Ramos (cell line): ENCODE results near the gene THAP3.

ENCODE experiments used
- in situ Hi-C: fragments of 300-500 bp; cut with MboI; formaldehyde crosslinking; loops from one replicate; pipeline ENCODE4 v1.14.3; 2022; ENCODE audit warnings: low sequenced_read_pairs; ENCODE audit not compliant: unreplicated experiment

The THAP3 gene

DNA sequence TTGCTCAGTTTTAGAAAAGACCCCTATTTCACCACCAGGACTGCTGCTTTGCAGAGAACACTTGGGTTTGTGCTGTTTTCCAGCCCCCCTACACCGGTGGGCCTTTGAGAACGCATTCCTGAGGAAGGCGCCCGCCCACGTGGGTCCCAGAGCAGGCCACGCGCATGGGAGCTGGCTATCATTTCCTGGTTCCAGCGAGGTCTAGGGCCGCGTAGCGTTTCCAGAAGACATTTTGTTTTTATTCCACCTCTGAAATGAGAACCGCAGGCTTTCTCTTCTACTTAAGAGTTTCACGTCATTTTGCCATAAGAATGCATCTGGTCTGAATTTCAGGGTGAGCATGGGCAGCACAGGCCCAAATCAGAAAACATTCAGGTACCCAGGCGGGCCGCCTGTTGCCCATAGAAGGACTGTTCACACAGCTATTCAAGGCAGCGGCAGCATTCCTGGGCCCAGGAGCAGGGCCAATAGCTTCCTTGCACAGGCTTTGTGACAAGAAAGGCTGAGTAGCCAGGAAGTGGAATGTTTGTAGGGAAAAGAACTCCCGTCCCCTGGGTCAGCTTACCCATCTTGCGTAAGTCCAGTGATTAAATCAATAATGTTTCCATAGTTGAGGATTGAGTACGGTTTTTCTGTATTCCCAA, 20.6 kb upstream of the THAP3 start:
- in situ Hi-C loops = no loop called here

DNA sequence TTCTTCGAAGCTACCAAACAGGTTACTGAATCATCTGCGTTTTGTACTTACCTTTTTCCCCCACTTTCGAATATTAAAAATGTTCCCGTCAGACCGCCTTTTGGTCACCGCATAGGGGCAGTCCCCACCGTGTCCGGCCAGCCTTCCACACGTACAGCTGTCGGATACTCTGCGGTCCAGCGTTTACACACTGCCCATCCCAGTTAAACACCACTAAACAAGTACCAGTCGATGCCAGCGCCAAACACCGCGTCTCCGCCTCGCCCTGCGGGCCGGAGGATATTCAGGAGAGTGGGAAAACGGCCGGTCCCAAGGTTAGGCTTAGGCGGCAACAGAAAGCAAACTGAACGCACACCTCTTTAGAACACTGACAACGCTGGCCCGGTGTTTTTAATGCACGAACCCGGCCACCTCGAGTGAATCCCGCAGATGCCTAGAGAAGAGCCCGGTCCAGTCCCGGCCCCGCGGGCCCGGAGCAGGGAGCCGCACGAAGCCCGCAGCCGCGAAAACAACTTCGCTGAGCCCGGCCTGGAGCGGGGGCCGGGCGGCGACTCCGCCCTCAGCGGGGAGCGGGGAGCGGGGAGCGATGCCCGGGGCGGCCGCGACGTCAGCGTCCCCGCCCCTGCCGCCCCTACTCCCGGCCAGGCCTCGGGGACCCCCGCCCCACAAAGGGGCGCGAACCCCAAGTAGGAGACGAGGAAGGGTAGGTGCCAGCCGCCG, 11.9 kb upstream of the THAP3 start:
- in situ Hi-C loops = no loop called here

DNA sequence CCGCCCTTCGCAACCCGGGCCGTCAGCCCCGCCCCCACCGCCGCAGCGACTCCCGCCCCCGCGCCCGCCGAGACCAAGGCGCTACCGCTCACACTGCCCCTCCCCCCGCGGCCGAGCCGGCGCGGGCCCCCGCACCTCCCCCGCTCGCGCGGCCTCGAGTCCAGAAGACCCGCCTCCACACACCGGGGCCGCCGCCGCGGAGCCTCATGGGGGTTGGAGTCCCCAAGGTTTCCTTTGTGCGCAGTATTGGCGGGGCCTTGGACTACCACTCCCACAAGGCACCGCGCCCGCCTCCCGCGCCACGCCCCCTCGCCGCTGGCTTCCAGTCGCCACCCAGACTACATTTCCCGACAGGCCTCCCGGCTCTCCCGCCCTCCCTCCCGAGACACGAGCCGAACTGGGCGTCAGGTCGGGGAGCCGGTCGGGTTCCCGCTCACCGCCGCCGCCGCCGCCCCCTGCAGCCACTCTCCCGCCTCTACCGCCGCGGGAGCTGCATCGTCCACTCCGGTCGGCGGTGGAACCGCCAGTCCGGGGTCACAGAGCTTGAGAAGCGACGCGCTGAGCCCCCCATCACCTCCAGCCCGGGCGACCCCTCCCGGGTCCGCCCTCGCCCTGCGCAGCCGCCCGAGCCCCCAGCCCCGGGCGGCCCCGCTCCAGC, 11.2 kb upstream of the THAP3 start, which contains the start of gene PHF13:
TSS of gene PHF13 (plus strand) at position 371 of the 658 bp plus-strand sequence. CDS start 336 bp downstream, outside the sequence.
- in situ Hi-C loops = no loop called here

DNA sequence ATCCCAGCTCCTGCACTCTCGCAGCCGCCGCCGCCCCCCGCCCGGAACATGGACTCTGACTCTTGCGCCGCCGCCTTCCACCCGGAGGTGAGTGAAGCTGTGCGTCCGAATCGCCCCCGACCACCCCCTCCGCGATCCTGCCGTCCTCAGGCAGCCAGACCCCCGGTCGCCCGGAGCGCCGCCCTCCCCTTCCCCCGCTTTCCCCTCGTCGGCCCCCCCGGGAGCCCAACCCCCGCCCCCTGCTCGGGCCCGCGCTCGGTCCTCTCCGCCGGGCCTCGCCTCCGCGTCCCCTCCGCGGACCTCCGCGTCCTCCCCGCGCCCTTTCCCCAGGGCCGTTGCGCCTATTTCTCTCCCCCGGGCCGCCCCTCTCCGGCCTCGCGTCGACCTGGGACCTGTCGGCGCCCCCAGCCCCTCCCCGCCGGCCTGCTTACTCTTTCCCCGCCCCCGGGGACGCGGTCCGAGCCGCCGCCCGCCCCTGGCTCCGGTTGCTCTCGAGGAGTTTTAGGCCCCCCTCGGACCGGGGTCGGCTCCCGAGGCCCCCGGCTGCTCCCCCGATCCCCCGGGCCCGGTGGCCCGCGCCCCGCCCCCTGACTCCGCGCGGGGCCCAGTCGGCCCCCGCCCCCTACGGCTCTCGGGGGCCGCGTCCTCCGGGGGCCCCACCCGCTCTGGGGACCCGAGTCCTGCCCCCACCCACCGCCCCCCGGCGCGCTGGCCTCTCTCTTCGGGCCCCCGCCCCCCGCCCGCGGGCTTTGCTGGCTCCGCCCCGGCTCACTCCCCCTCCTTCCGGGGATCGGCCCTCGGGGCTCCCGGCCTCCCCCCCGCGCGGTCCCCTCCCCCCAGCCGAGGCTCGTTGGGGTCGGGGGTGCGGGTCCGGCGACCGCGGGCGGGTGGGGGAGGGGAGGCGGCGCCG, 10.4 kb upstream of the THAP3 start:
- in situ Hi-C loops = no loop called here

DNA sequence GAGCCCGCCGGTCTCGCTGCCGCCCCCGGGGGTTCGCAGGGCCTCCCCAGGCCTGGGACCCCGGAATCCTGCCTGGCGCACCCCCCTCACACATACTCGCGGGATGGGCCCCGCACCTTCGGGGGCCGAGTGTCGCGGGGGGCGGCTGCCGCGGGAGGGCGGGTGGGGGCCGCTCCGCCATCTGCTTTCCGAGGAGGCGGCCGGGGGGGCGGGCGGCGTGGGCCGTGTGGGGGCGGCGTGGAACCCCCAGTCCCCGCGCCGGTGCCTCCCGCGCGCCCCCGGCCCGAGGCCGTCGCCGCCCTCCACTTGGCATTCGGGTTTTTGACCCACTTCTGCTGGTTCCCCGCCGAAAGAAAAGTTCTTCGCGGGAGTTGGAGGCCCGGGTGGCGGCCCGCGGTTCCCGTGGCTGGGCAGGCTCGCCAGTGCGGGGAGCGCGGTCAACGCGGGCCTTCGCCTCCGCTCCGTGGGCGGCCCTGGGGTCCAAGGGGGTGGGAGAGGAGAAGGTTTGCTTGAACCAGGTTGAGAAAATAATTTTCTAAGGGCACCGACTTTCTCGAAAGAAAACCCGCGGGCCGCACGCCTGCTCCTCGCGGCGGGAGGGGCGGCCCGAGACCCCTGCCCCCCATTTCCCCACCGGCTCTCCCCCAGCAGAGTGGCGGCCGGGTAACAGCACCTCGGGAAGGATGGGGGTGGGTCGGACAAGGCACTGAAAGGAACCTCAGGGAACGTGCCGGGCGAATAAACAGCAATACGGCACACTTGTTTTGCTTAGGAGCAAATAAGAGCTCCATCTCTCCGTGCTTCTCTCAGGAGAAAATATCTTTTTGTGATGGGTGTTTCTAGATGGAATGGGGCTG, 9.5 kb upstream of the THAP3 start:
- in situ Hi-C loops = no loop called here

DNA sequence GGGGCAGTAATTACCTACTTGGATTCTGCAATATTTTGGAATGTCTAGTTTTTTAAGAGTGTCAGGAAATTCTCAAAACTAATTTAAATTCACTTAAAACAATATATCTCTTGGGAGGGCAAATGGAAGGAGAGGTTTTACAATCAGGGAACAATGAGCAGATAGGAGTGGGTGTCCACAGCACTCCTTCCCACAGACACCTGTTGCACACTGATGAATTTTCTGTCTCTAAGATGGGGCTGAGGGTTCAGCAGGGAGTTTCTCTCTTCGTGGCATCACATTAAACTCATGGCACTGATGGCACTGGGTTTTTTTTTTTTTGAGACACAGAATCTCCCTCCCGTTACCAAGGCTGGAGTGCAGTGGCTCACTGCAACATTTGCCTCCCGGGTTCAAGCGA, 5.6 kb upstream of the THAP3 start:
- in situ Hi-C loops = no loop called here

DNA sequence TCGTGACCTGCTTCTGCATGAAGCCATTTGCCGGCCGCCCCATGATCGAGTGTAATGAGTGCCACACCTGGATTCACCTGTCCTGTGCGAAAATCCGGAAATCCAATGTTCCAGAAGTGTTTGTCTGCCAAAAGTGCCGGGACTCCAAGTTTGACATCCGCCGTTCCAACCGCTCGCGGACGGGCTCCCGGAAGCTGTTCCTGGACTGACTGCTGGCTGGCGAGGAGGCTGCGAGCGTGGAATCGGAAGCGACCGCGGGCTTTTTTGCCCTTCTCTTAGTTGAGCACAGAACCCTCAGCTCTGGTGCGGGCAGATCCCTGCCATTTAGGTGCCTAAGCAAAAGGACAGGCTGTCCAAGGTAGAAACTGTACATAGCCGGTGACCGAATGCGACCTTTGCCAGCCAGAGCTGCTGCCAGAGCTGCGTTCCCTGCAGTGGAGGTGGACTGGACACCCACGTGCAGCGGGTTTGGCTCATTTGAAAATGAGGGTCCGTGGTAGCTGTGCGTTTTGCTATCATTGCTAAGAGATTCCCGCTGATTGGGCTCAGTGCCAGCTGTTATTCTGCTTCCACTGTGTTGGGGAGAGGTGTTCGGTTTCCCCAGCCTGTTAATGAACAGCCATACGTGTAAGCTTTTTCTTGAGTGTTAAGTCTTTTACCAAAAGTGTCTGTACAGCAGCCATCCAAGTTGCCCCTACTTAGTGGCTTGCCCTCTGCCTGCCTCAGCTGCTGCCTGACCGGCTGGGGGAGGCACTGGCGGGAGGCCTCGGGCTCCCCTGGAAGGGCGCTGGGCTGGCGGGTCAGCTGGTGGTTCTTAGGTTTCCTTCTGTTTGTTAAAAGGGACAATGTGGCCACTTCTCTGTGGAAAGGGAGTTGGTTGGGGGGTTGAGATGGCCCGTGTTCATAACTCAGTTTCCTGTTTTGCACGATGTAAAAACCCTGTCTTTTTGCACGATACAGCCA, 3.0 kb upstream of the THAP3 start:
- in situ Hi-C loops = no loop called here

DNA sequence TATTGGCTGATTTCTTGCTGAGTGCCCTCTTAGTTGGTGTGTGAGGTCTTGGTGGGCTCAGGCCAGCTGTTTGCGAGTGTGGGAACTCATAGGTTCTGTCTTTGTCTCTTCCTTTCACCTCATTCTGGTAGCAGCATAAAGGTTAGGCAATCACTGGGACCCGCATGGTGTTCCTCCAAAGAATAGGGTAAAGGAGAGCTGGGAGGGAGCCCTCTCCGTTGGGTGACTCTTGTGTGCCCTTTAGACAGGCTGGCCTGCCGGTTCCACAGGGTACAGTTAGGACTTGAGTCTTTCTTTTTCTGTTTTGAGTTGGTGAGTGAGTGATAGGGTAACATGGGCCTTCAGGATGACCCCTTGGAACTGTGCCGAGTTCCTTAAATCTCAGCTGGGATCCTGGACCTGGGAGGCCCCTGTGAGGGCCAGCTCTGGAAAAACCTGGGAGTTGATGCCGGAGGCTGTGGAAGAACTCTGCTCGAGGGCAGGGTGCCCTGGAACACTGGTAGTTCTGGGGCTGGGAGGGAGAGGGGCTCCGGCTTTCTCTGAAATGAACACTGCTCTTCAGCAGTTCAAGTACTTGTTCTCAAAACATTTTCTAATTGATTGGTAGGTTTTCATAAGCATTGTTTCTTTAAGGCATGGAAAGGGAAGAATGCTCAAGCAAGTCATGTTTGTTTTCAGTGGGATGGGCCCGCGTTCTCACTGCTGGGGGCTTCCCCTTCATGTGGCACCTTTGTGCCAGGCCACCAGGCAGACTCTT, 2.1 kb upstream of the THAP3 start:
- in situ Hi-C loops = no loop called here

DNA sequence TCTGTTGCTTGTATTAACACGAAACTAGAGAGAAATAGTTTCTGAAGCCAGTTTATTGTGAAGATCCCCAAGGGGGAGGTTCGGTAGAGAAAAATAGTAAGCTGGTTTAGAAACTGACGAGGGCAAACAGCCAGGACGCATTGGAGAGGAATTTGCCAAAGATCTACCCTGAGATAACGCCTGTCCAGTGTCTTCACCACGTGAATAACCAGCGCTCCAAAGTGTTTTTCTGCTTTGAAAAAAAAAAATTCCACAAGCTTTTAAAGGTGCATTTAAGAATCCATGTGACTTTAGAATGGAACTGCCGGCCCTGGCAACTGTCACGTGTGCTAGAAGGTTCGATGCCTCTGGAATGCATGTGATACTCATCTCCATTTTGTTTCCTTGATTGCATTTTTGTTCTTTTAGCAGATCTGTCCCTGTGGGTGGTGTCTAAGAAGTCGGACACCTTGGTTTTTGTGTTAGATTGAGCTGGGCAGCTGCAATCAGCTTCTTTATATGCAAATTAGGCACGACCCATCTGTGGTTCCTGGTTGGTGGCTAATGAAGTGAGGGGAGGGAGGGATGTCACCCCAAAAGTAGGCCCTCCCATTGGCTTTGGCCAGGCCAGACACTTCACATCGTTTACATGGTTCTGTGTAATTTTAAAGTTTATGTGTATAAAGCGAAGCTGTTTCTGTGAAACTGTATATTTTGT, 1.3 kb upstream of the THAP3 start:
- in situ Hi-C loops = no loop called here

DNA sequence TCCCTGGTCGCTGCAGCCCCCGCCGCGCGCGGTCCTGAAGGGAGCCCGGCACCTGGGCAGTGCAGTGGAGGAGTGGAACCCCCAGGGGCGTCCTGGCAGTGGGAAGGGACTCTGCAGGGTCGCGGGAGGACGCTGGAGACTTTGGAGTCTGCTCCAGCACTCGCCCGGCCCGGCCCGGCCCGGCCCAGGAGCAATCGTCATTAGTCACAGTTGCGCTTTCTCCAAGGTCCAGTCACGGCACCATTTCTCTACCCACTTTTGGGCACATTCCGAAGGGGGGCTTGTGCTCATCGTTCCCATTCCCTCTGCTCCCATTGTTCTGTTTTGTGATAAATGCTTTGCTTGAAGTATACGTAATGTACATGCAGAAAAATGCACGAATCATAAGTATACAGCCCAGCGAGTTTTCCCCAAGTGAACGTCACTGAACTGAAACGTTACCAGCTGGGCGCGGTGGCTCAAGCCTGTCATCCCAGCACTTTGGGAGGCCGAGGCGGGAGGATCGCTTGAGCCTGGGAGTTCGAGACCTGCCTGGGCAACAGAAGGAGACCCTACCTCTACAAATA, 999 bp downstream of the THAP3 start:
- in situ Hi-C loops = loop anchor here (25.0 kb wide), 1 partner anchor 138 kb away; the partner anchor contains the start of gene PLEKHG5

DNA sequence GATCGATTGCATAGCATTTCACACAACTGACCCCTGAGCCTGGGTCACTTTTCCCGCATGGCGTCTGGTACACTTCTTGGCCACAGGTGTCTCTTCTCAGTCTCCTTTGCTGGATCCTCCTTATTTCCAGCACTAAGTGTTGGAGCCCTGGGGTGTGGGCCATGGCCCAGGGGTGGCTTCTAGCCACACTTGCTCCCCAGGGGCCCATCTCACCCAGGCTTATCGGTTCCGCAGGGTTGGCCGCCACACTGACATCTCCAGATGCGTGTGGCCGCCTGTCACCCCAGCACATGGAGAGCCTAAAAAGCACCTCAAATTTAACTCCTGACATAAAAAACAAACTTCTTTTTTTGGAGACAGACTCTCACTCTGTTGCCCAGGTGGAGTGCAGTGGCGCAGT, 2.4 kb downstream of the THAP3 start:
- in situ Hi-C loops = loop anchor here (25.0 kb wide), 1 partner anchor 140 kb away; the partner anchor contains the start of gene PLEKHG5

DNA sequence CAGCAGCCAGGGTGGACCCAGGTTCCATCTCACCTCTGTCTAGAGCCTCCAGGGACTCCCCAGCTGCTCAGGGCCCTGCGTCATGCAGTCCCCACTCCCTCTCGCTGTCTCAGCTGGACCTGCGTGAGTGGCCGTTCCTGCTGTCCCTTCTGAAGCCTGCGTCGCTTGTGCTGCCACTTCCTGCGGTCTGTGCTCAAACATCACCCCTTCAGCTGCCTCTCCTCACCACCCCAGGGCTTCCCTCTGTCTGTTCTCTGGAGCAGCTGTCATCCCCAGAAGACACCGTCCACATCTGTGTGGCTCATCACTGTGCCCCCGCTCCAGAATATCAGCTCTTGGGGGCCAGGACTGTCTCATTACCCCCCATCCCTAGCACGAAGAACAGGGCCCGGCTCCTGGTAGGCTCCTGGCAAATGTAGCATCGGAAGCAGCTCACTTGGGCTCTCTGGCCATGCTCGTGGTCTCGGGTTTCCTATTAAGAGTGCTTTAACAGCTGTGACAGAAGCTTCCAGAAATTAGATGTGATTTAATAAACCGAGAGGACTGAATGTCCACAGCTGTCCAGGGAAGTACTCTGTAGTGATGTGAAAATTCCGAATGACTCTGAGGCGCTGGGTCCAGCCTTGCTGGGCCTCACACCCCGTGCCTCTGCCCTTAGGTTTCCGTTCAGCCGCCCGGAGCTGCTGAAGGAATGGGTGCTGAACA, 3.3 kb downstream of the THAP3 start:
- in situ Hi-C loops = loop anchor here (25.0 kb wide), 1 partner anchor 141 kb away; the partner anchor contains the start of gene PLEKHG5

DNA sequence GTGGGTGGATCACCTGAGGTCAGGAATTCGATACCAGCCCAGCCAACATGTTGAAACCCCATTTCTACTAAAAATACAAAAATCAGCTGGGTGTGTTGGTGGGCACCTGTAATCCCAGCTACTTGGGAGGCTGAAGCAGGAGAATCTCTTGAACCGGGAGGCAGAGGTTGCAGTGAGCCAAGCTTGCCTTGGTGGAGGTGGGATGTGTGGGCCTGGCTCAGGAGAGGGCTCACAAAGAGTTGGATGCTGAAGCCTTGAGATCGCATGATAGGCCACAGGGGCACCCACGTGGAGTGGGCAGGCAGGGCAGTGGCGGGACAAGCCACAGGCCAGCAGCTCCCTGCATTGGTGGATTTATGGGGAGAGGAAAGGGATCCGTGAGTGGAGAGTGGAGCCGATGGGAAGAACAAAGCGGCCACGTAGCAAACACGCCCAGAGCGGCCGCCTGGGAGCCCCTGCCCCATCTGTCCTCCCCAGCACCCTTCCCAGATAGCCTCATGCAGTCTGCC, 4.4 kb downstream of the THAP3 start:
- in situ Hi-C loops = loop anchor here (25.0 kb wide), 1 partner anchor 142 kb away; the partner anchor contains the start of gene PLEKHG5

DNA sequence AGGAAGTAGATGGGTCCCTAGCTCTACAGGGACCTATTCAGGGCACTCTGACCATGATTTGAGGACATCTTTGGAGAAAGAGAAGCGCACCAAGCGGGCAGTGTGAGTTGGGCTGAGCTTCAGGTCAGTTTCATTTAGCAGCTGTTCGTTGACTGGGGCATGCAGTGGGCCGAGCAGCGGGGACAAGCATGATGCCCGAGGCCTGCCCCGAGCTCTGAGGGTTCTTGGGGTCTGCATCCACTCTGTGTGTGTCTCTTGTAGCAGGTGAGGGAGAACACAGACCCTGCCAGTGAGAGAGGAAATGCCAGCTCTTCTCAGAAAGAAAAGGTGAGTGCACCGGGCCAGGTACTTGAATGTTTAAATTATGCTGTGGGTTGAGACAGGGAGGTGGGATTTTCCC, 5.4 kb downstream of the THAP3 start:
- in situ Hi-C loops = loop anchor here (25.0 kb wide), 1 partner anchor 143 kb away; the partner anchor contains the start of gene PLEKHG5

DNA sequence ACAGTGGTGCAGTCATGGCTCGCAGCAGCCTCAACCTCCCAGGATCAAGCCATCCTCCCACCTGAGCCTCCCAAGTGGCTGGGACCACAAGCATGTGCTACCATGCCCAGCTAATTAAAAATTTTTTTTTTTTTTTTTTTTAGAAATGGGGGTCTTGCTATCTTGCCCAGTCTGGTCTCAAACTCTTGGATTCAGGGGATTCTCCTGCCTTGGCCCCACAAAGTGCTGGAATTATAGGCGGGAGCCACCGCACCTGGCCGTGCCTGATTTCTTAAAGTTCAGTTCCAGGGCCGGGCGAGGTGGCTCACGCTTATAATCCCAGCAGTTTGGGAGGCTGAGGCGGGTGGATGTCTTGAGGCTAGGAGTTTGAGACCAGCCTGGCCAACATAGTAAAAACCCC, 6.4 kb downstream of the THAP3 start:
- in situ Hi-C loops = loop anchor here (25.0 kb wide), 1 partner anchor 144 kb away; the partner anchor contains the start of gene PLEKHG5
